ENCODE results near the gene LCP1.

Gene LCP1

GRCh38 chr13:46202188-46202795, 20.3 kb upstream of the LCP1 start:
- Histone ChIP-seq H3K36me3 (ENCODE audit: control insufficient read depth, insufficient read depth, low read length) (no peaks in the 10 kb centered on the region), H3K27me3 (replicated peaks; ENCODE audit: control insufficient read depth, insufficient read depth, low read length) (no peaks in the 10 kb centered on the region), H3K4me3 (replicated peaks; ENCODE audit: low read depth, low read length) (no peak overlapping the region)
- TF ChIP-seq CTCF (IDR thresholded peaks at IDR 0.05; ENCODE audit: insufficient read depth, low read length, poor library complexity, severe bottlenecking) = no peak
- no peak for DNase-seq (ENCODE audit: extremely low read depth, insufficient read length)

GRCh38 chr13:46198696-46199193, 16.8 kb upstream of the LCP1 start:
- no peak for DNase-seq (ENCODE audit: extremely low read depth, insufficient read length)
- no peaks in the 10 kb centered on the region for H3K27me3 ChIP-seq (replicated peaks; ENCODE audit: control insufficient read depth, insufficient read depth, low read length)
- H3K4me3 ChIP-seq (replicated peaks; ENCODE audit: low read depth, low read length) = no peak overlapping the region
- TF ChIP-seq CTCF (IDR thresholded peaks at IDR 0.05; ENCODE audit: insufficient read depth, low read length, poor library complexity, severe bottlenecking) = no peak
- no peaks in the 10 kb centered on the region for H3K36me3 ChIP-seq (ENCODE audit: control insufficient read depth, insufficient read depth, low read length)

GRCh38 chr13:46197299-46198048, 15.5 kb upstream of the LCP1 start:
- no peak for TF ChIP-seq CTCF (IDR thresholded peaks at IDR 0.05; ENCODE audit: insufficient read depth, low read length, poor library complexity, severe bottlenecking)
- H3K27me3 ChIP-seq (replicated peaks; ENCODE audit: control insufficient read depth, insufficient read depth, low read length) = no peaks in the 10 kb centered on the region
- H3K36me3 ChIP-seq (ENCODE audit: control insufficient read depth, insufficient read depth, low read length) = no peaks in the 10 kb centered on the region
- no peak overlapping the region for H3K4me3 ChIP-seq (replicated peaks; ENCODE audit: low read depth, low read length)
- DNase-seq (ENCODE audit: extremely low read depth, insufficient read length) = no peak

DNA sequence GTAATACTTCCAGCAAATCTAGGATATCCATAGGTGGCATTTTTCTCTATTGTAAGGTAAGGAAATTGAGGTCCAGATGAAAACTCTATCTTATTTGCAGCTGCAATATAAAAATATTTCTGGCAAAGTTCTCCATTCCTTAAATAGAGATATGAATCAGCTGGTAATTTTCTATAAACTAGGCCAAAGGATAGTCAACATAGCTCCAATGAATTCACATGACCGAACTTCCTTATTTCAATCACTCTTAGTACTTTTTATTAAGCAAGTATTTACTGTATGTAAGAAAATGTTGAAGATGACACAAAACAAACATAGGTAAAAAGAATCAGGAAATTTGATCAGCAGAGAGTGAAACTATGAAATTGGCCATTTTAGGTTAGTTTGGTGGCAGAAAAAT, 13.0 kb upstream of the LCP1 start:
- Histone ChIP-seq H3K27me3 (replicated peaks; ENCODE audit: control insufficient read depth, insufficient read depth, low read length) (no peaks in the 10 kb centered on the region), H3K36me3 (ENCODE audit: control insufficient read depth, insufficient read depth, low read length) (no peaks in the 10 kb centered on the region), H3K4me3 (replicated peaks; ENCODE audit: low read depth, low read length) (no peak overlapping the region)
- DNase-seq (ENCODE audit: extremely low read depth, insufficient read length) = no peak
- no peak for TF ChIP-seq CTCF (IDR thresholded peaks at IDR 0.05; ENCODE audit: insufficient read depth, low read length, poor library complexity, severe bottlenecking)

GRCh38 chr13:46192412-46192811, 10.4 kb upstream of the LCP1 start:
- Histone ChIP-seq H3K36me3 (ENCODE audit: control insufficient read depth, insufficient read depth, low read length) (no peaks in the 10 kb centered on the region), H3K27me3 (replicated peaks; ENCODE audit: control insufficient read depth, insufficient read depth, low read length) (no peaks in the 10 kb centered on the region), H3K4me3 (replicated peaks; ENCODE audit: low read depth, low read length) (no peak overlapping the region)
- no peak for TF ChIP-seq CTCF (IDR thresholded peaks at IDR 0.05; ENCODE audit: insufficient read depth, low read length, poor library complexity, severe bottlenecking)
- DNase-seq (ENCODE audit: extremely low read depth, insufficient read length) = no peak

Measured in GM06990 (cell line).